GM23338 (cell line): Measurements from ENCODE around the gene TSPAN5.

Experiments used
- ZNF114 ChIP-seq: fragments of 250-450 bp; sonication (Bioruptor Pico); IDR thresholded peaks from 2 replicates; pipeline ENCODE4 v1.5.0; 2020; ENCODE audit warnings: mild to moderate bottlenecking, moderate library complexity
- TF ChIP-seq, protein P1 (sequence below), 2 experiments: fragments of 200-600 bp in 1 of 2; sonication (generic) in 1 of 2; conservative IDR thresholded peaks; 2 replicates each; pipeline versions ENCODE4 v1.5.1 to v1.6.1; 2016 to 2017; ENCODE audit warnings: antibody characterized with exemption in 2 of 2, low read depth in 2 of 2, mild to moderate bottlenecking in 2 of 2, moderate library complexity in 1 of 2

DNA sequence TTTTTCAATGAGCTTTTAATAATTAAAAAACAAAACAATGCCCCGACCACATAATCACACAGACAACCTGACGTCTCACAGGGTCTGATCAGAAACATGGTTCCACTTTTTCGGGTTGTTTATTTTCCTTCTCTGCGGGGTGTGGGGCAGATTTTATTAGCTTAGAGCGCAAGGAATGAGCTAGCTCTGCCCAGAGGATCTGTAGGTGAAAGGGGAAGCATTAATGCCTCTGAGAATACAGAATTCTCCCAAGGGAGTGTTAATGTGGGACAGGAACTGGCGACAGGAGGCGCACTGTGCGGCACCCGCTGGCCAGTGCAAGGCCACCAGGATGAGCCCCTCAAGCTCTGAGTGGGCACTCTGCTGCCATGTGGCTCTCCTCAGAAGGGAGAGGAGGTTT, 181.5 kb downstream of the TSPAN5 start:
- no peak for TF ChIP-seq ZNF114 (CRISPR knock-in tag)
- TF ChIP-seq, protein P1, sequence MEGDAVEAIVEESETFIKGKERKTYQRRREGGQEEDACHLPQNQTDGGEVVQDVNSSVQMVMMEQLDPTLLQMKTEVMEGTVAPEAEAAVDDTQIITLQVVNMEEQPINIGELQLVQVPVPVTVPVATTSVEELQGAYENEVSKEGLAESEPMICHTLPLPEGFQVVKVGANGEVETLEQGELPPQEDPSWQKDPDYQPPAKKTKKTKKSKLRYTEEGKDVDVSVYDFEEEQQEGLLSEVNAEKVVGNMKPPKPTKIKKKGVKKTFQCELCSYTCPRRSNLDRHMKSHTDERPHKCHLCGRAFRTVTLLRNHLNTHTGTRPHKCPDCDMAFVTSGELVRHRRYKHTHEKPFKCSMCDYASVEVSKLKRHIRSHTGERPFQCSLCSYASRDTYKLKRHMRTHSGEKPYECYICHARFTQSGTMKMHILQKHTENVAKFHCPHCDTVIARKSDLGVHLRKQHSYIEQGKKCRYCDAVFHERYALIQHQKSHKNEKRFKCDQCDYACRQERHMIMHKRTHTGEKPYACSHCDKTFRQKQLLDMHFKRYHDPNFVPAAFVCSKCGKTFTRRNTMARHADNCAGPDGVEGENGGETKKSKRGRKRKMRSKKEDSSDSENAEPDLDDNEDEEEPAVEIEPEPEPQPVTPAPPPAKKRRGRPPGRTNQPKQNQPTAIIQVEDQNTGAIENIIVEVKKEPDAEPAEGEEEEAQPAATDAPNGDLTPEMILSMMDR (conservative IDR thresholded peaks at IDR 0.05; ENCODE audit: low read depth in 2 of 2): 0 out of 4 replicates have a peak, but pooled peaks of 1 of the 2 experiments have one; percentile 4
